Uterus (tissue), 4 donors: Measurements from ENCODE around the gene MAP1LC3C. TPM values are rescaled to one million over a fixed set of nuclear protein-coding genes. Genes with fewer than 3 reads are reported as not detected.

Source experiments
- DNase-seq, 2 donors: peaks; one replicate each; pipeline ENCODE4 v3.0.0-alpha.2; 2019 to 2020
- H3K27ac ChIP-seq, 2 donors: fragments of 200-600 bp; sonication (generic); 1 replicate in 1 of 2; 2 replicates in 1 of 2; pipeline ENCODE4 v1.5.1; 2016 to 2018
- H3K27me3 ChIP-seq, 2 donors: fragments of 200-600 bp; sonication (generic); one replicate each; pipeline ENCODE4 v1.5.1; 2018 to 2019; ENCODE audit warnings: control low read depth in 1 of 2
- H3K36me3 ChIP-seq, 2 donors: fragments of 200-600 bp; sonication (generic); one replicate each; pipeline ENCODE4 v1.5.1; 2019; ENCODE audit warnings: control low read depth in 1 of 2
- H3K4me1 ChIP-seq, 2 donors: fragments of 200-600 bp; sonication (generic); one replicate each; pipeline ENCODE4 v1.5.1; 2018 to 2019; ENCODE audit warnings: control low read depth in 1 of 2
- H3K4me3 ChIP-seq, 2 donors: fragments of 200-600 bp; sonication (generic); 1 replicate in 1 of 2; 2 replicates in 1 of 2; pipeline ENCODE4 v1.5.1; 2018 to 2019; ENCODE audit warnings: mild to moderate bottlenecking in 1 of 2
- H3K9me3 ChIP-seq, 2 donors: fragments of 200-600 bp; sonication (generic); one replicate each; pipeline ENCODE4 v1.5.1; 2019; ENCODE audit warnings: control low read depth in 1 of 2
- POLR2A ChIP-seq, 2 donors: fragments of 450-650 bp; IDR thresholded peaks; one replicate each; pipeline ENCODE4 v1.6.1; 2016; ENCODE audit warnings: antibody characterized with exemption in 2 of 2, mild to moderate bottlenecking in 1 of 2, moderate library complexity in 1 of 2
- intact Hi-C: fragments of 100-400 bp; cut with DNase I; formaldehyde crosslinking; loops from one replicate; pipeline ENCODE4 v1.15.1; 2023; ENCODE audit warnings: low total_unique reads
- total RNA-seq, 4 donors: library from RNA; depleted of rRNA in 3 of 4; stranded (reverse); fragments of >200 nt in 3 of 4; gene quantifications; one replicate each; pipeline versions ENCODE4 v1.1.0 to v1.2.4, GENCODE V29; 2014 to 2023
- TF ChIP-seq, protein P1 (sequence below), 4 experiments: fragments of 200-600 bp in 2 of 4; fragments of 450-650 bp in 2 of 4; sonication (generic) in 2 of 4; IDR thresholded peaks; one replicate each; pipeline ENCODE4 v1.5.1; 2016 to 2019; ENCODE audit warnings: antibody characterized with exemption in 4 of 4, mild to moderate bottlenecking in 2 of 4, moderate library complexity in 1 of 4
- donor health status: DM: yes; HTN: yes; CAD: no.

MAP1LC3C gene
- total RNA-seq: 1 to 10 TPM in 1 of 4 donors, under 1 TPM in 2, not detected in 1; 0.51 to 5.9 (median 0.59) TPM

GRCh38 chr1:241999026-241999425 lies at the start of gene MAP1LC3C:
Gene MAP1LC3C (minus strand): TSS chr1:241999098. CDS start chr1:241999008, 90 bp downstream.
- peak within 1 kb of the TSS in 1 of 2 donors; percentile 29 for H3K4me3 ChIP-seq
- intact Hi-C loops: no loop called here

GRCh38 chr1:242043165-242043564 lies 44.3 kb upstream of the MAP1LC3C start:
- H3K36me3 ChIP-seq: no peaks in the 10 kb centered on the region

More at GRCh38 chr1:241999026-241999425, at the start of gene MAP1LC3C:
- H3K36me3 ChIP-seq: no peaks in the 10 kb centered on the region
- no peaks in the 10 kb centered on the region for H3K27me3 ChIP-seq
- no peaks in the 10 kb centered on the region for H3K9me3 ChIP-seq
- no peak for DNase-seq
- TF ChIP-seq, protein P1, sequence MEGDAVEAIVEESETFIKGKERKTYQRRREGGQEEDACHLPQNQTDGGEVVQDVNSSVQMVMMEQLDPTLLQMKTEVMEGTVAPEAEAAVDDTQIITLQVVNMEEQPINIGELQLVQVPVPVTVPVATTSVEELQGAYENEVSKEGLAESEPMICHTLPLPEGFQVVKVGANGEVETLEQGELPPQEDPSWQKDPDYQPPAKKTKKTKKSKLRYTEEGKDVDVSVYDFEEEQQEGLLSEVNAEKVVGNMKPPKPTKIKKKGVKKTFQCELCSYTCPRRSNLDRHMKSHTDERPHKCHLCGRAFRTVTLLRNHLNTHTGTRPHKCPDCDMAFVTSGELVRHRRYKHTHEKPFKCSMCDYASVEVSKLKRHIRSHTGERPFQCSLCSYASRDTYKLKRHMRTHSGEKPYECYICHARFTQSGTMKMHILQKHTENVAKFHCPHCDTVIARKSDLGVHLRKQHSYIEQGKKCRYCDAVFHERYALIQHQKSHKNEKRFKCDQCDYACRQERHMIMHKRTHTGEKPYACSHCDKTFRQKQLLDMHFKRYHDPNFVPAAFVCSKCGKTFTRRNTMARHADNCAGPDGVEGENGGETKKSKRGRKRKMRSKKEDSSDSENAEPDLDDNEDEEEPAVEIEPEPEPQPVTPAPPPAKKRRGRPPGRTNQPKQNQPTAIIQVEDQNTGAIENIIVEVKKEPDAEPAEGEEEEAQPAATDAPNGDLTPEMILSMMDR (IDR thresholded peaks at IDR 0.05): no peak
- no peak for TF ChIP-seq POLR2A (IDR thresholded peaks at IDR 0.05)
- no peak within 1 kb of the TSS for H3K27ac ChIP-seq
- H3K4me1 ChIP-seq: peaks cover 0 to 10% of the 10 kb centered on the region in 2 donors

GRCh38 chr1:242034392-242034791 lies 35.5 kb upstream of the MAP1LC3C start:
- H3K27me3 ChIP-seq: no peaks in the 10 kb centered on the region
- no peak overlapping the region for H3K4me3 ChIP-seq
- H3K36me3 ChIP-seq: no peaks in the 10 kb centered on the region
- no peak for TF ChIP-seq POLR2A (IDR thresholded peaks at IDR 0.05)
- TF ChIP-seq, protein P1 (IDR thresholded peaks at IDR 0.05): no peak
- H3K9me3 ChIP-seq: no peaks in the 10 kb centered on the region
- no peak overlapping the region for H3K27ac ChIP-seq
- intact Hi-C loops: no loop called here
- H3K4me1 ChIP-seq: no peaks in the 10 kb centered on the region
- DNase-seq: no peak

More at GRCh38 chr1:242043165-242043564, 44.3 kb upstream of the MAP1LC3C start:
- H3K27me3 ChIP-seq: no peaks in the 10 kb centered on the region
- H3K4me3 ChIP-seq: no peak overlapping the region
- no peak overlapping the region for H3K27ac ChIP-seq
- no peak for TF ChIP-seq POLR2A (IDR thresholded peaks at IDR 0.05)
- TF ChIP-seq, protein P1 (IDR thresholded peaks at IDR 0.05): no peak
- H3K4me1 ChIP-seq: no peaks in the 10 kb centered on the region
- DNase-seq: no peak
- intact Hi-C loops: no loop called here
- H3K9me3 ChIP-seq: no peaks in the 10 kb centered on the region

DNA sequence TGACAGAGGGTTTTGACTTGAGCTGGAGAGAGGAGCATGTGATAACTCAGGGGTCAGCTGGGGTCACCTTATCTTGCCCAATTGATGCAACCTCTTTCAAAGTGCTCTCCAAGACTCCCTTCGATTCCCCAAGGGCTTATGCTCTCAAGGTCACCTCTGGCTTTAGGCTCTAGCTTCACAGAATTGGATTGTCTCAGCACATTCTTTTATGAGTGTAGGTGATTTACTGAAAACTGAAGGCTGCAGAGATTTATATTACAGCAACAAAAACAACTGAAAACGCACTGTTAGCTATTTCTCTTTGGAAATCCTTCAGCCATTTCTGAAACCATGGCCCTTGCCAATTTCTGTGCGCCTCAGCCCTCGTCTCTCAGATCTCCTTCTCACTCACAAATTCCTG lies 34.5 kb upstream of the MAP1LC3C start:
- H3K9me3 ChIP-seq: no peaks in the 10 kb centered on the region
- no peaks in the 10 kb centered on the region for H3K4me1 ChIP-seq
- no peaks in the 10 kb centered on the region for H3K27me3 ChIP-seq
- no peak for DNase-seq
- H3K27ac ChIP-seq: no peak overlapping the region
- intact Hi-C loops: no loop called here
- TF ChIP-seq, protein P1 (IDR thresholded peaks at IDR 0.05): no peak
- TF ChIP-seq POLR2A (IDR thresholded peaks at IDR 0.05): no peak
- no peaks in the 10 kb centered on the region for H3K36me3 ChIP-seq
- no peak overlapping the region for H3K4me3 ChIP-seq

DNA sequence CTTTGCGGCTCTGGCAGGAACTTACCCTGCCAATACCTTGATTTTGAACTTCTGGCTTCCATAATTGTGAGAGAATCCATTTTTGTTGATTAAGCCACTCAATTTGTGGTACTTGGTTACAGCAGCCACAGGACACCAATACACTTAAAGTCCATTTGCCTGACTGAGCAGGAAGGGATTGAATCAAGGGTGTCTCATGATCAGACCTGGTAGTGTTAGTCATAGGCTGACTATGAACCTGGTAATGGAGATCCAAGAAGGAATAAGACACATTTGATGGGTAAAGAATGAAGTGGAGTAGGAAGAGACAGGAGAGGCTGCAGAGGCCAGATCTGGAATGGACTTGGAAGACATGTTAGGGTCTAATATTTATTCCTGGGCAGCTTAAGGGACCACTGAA lies 31.2 kb upstream of the MAP1LC3C start:
- Histone ChIP-seq H3K4me3 (no peak overlapping the region), H3K27ac (no peak overlapping the region), H3K27me3 (no peaks in the 10 kb centered on the region), H3K9me3 (no peaks in the 10 kb centered on the region), H3K4me1 (no peaks in the 10 kb centered on the region), H3K36me3 (no peaks in the 10 kb centered on the region)
- intact Hi-C loops: no loop called here
- TF ChIP-seq, protein P1 (IDR thresholded peaks at IDR 0.05): no peak
- TF ChIP-seq POLR2A (IDR thresholded peaks at IDR 0.05): no peak
- no peak for DNase-seq
